Effector memory CD4-positive, alpha-beta T cell (primary cell): ENCODE data around the gene TMEM205.

Source experiments
- DNase-seq, 3 donors: peaks; one replicate each; pipeline ENCODE4 v3.0.0-alpha.2; 2020
- H3K27ac ChIP-seq: 2 replicates; pipeline ENCODE4 v1.7.0; 2013; ENCODE audit warnings: mild to moderate bottlenecking, low read length, moderate library complexity; ENCODE audit not compliant: insufficient read depth, poor library complexity, severe bottlenecking
- H3K27me3 ChIP-seq: replicated peaks from 2 replicates; pipeline ENCODE4 v1.7.0; 2013; ENCODE audit warnings: mild to moderate bottlenecking, low read length; ENCODE audit not compliant: insufficient read depth, control insufficient read depth, poor library complexity, severe bottlenecking
- H3K36me3 ChIP-seq: 2 replicates; pipeline ENCODE4 v1.7.0; 2013; ENCODE audit warnings: mild to moderate bottlenecking, low read length, moderate library complexity; ENCODE audit not compliant: control insufficient read depth, insufficient read depth
- H3K4me1 ChIP-seq: 2 replicates; pipeline ENCODE4 v1.7.0; 2013; ENCODE audit warnings: low read length, mild to moderate bottlenecking; ENCODE audit not compliant: control insufficient read depth, insufficient read depth, poor library complexity, severe bottlenecking
- H3K4me3 ChIP-seq: 2 replicates; pipeline ENCODE4 v1.7.0; 2013; ENCODE audit warnings: low read length, low read depth, mild to moderate bottlenecking; ENCODE audit not compliant: insufficient read depth, poor library complexity, severe bottlenecking
- H3K9me3 ChIP-seq: 2 replicates; pipeline ENCODE4 v1.7.0; 2013; ENCODE audit warnings: mild to moderate bottlenecking, low read length, moderate library complexity; ENCODE audit not compliant: control insufficient read depth
- total RNA-seq, 3 donors: gene quantifications; one replicate each; lab custom pipeline; 2026; lab: John Stamatoyannopoulos, UW

The TMEM205 gene
- total RNA-seq, result 6.3 to 9.5 (median 9.1) reads per million in 3 donors

- H3K27ac ChIP-seq, result peak within 1 kb of the TSS; percentile 81
- peak; percentile 97 to 98 (median 98) for DNase-seq
- peaks cover 15% of the 10 kb centered on the region for H3K4me1 ChIP-seq
- peak within 1 kb of the TSS; percentile 89 for H3K4me3 ChIP-seq
- no peaks in the 10 kb centered on the region for H3K9me3 ChIP-seq
- H3K27me3 ChIP-seq, result no peaks in the 10 kb centered on the region
- H3K36me3 ChIP-seq, result no peaks in the 10 kb centered on the region
Measured at GRCh38 chr19:11346104-11346940, at the start of gene TMEM205, which contains the start of gene CCDC159. TSS of gene TMEM205 (minus strand) at chr19:11346268. CDS start at chr19:11345619, 649 bp downstream. TSS of gene CCDC159 (plus strand) at chr19:11346519. CDS start at chr19:11346607, 88 bp downstream.

GRCh38 chr19:11390933-11391680 lies 45.0 kb upstream of the TMEM205 start:
- no peak overlapping the region for H3K4me3 ChIP-seq
- no peak overlapping the region for H3K27ac ChIP-seq
- no peaks in the 10 kb centered on the region for H3K27me3 ChIP-seq
- DNase-seq, result no peak
- H3K4me1 ChIP-seq, result no peaks in the 10 kb centered on the region
- peaks cover 5% of the 10 kb centered on the region for H3K9me3 ChIP-seq
- no peaks in the 10 kb centered on the region for H3K36me3 ChIP-seq

- H3K27ac ChIP-seq, result no peak overlapping the region
- no peaks in the 10 kb centered on the region for H3K4me1 ChIP-seq
- no peak for DNase-seq
Measured at GRCh38 chr19:11390359-11390758, 44.3 kb upstream of the TMEM205 start.

GRCh38 chr19:11387162-11388034 lies 41.3 kb upstream of the TMEM205 start:
- Histone ChIP-seq H3K9me3 (peaks cover 5% of the 10 kb centered on the region), H3K27me3 (peaks cover 13% of the 10 kb centered on the region), H3K4me1 (peaks cover 14% of the 10 kb centered on the region), H3K27ac (no peak overlapping the region), H3K36me3 (no peaks in the 10 kb centered on the region), H3K4me3 (no peak overlapping the region)
- no peak for DNase-seq

More at GRCh38 chr19:11390359-11390758, 44.3 kb upstream of the TMEM205 start:
- Histone ChIP-seq H3K4me3 (no peak overlapping the region), H3K27me3 (no peaks in the 10 kb centered on the region), H3K9me3 (peaks cover 5% of the 10 kb centered on the region), H3K36me3 (no peaks in the 10 kb centered on the region)

GRCh38 chr19:11384778-11385129 lies 38.7 kb upstream of the TMEM205 start:
- Histone ChIP-seq H3K27me3 (peaks cover 13% of the 10 kb centered on the region), H3K9me3 (no peaks in the 10 kb centered on the region), H3K4me1 (peaks cover 25% of the 10 kb centered on the region), H3K36me3 (no peaks in the 10 kb centered on the region), H3K4me3 (no peak overlapping the region), H3K27ac (no peak overlapping the region)
- DNase-seq, result no peak

GRCh38 chr19:11383706-11384048 lies 37.6 kb upstream of the TMEM205 start:
- H3K4me1 ChIP-seq, result peaks cover 25% of the 10 kb centered on the region

GRCh38 chr19:11382898-11383705 lies 37.0 kb upstream of the TMEM205 start:
- Histone ChIP-seq H3K4me1 (peaks cover 25% of the 10 kb centered on the region), H3K9me3 (no peaks in the 10 kb centered on the region), H3K27me3 (peaks cover 13% of the 10 kb centered on the region), H3K4me3 (peak overlapping the region; percentile 35), H3K27ac (no peak overlapping the region), H3K36me3 (peaks cover 1% of the 10 kb centered on the region)
- no peak for DNase-seq

More at GRCh38 chr19:11383706-11384048, 37.6 kb upstream of the TMEM205 start:
- Histone ChIP-seq H3K9me3 (no peaks in the 10 kb centered on the region), H3K4me3 (no peak overlapping the region), H3K27me3 (peaks cover 13% of the 10 kb centered on the region), H3K27ac (no peak overlapping the region), H3K36me3 (no peaks in the 10 kb centered on the region)
- no peak for DNase-seq

GRCh38 chr19:11380653-11381537 lies 34.8 kb upstream of the TMEM205 start:
- peak overlapping the region; percentile 83 for H3K27ac ChIP-seq
- H3K9me3 ChIP-seq, result no peaks in the 10 kb centered on the region
- peaks cover 13% of the 10 kb centered on the region for H3K27me3 ChIP-seq
- DNase-seq, result peak; percentile 95 to 97 (median 97)
- peaks cover 32% of the 10 kb centered on the region for H3K4me1 ChIP-seq
- H3K36me3 ChIP-seq, result peaks cover 6% of the 10 kb centered on the region
- H3K4me3 ChIP-seq, result peak overlapping the region; percentile 57
